ENCODE measurements around the gene TLE1. TPM values are rescaled to one million over a fixed set of nuclear protein-coding genes. Genes with fewer than 3 reads are reported as not detected.

The TLE1 gene
- total RNA-seq, 1 donor from 2014 or later, result 42.5 TPM

- H3K4me1 Mint-ChIP-seq, result peaks cover 39% of the 10 kb centered on the region
- TF ChIP-seq, protein P1, sequence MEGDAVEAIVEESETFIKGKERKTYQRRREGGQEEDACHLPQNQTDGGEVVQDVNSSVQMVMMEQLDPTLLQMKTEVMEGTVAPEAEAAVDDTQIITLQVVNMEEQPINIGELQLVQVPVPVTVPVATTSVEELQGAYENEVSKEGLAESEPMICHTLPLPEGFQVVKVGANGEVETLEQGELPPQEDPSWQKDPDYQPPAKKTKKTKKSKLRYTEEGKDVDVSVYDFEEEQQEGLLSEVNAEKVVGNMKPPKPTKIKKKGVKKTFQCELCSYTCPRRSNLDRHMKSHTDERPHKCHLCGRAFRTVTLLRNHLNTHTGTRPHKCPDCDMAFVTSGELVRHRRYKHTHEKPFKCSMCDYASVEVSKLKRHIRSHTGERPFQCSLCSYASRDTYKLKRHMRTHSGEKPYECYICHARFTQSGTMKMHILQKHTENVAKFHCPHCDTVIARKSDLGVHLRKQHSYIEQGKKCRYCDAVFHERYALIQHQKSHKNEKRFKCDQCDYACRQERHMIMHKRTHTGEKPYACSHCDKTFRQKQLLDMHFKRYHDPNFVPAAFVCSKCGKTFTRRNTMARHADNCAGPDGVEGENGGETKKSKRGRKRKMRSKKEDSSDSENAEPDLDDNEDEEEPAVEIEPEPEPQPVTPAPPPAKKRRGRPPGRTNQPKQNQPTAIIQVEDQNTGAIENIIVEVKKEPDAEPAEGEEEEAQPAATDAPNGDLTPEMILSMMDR (conservative IDR thresholded peaks at IDR 0.05), result no peak
- no peak overlapping the region for H3K4me3 Mint-ChIP-seq
- H3K27me3 Mint-ChIP-seq (ENCODE audit: low read depth), result no peaks in the 10 kb centered on the region
- H3K9me3 Mint-ChIP-seq, result no peaks in the 10 kb centered on the region
- peaks cover 34% of the 10 kb centered on the region for H3K36me3 Mint-ChIP-seq (ENCODE audit: low read depth)
- no peak for DNase-seq (ENCODE audit: low read depth, low spot score)
- no peak overlapping the region for H3K27ac Mint-ChIP-seq (ENCODE audit: unreplicated experiment)
Measured at GRCh38 chr9:81614335-81614734, 75.0 kb downstream of the TLE1 start.

DNA sequence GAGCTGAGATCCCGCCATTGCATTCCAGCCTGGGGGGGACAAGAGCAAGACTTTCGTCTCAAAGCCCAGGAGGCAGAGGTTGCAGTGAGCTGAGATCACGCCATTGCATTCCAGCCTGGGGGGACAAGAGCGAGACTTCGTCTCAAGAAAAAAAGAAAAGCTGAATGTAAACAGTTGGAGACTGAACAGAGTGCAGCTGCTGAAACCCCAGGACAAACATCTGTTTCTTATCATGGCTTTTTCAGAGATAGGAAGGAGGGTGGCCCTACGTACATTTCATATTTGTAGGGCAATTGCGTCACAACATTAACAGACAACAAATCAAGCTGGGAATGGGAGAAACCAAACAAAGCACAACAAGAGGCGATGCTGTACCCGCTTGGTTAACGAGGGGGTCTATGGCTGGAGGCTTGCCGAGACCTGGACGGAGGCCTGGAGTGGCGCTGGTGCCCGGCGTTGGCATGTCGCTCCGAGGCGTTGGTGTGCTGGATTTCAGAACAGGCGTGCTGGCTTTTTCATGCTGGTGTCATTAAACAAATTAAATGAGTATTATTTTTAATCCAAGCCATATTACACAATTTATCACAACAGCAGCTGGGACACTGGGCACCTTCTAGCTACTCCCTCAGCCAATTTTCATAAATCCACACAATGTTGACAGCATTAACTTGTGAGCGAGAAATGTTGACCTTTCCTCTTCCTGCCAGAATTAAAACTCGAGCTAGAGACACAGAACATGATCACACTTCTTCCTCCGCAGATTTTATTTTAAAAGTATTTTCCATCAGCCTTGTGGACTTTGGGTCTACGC lies 76.1 kb downstream of the TLE1 start:
- TF ChIP-seq, protein P1 (conservative IDR thresholded peaks at IDR 0.05), result no peak
- no peaks in the 10 kb centered on the region for H3K27me3 Mint-ChIP-seq (ENCODE audit: low read depth)
- H3K4me3 Mint-ChIP-seq, result no peak overlapping the region
- H3K4me1 Mint-ChIP-seq, result peaks cover 32% of the 10 kb centered on the region
- H3K36me3 Mint-ChIP-seq (ENCODE audit: low read depth), result peaks cover 29% of the 10 kb centered on the region
- no peaks in the 10 kb centered on the region for H3K9me3 Mint-ChIP-seq
- no peak for DNase-seq (ENCODE audit: low read depth, low spot score)
- peak overlapping the region; percentile 85 for H3K27ac Mint-ChIP-seq (ENCODE audit: unreplicated experiment)

- no peaks in the 10 kb centered on the region for H3K9me3 Mint-ChIP-seq
- H3K4me3 Mint-ChIP-seq, result no peak overlapping the region
- peaks cover 29% of the 10 kb centered on the region for H3K4me1 Mint-ChIP-seq
- H3K27ac Mint-ChIP-seq (ENCODE audit: unreplicated experiment), result peak overlapping the region; percentile 2
- no peaks in the 10 kb centered on the region for H3K27me3 Mint-ChIP-seq (ENCODE audit: low read depth)
- DNase-seq (ENCODE audit: low read depth, low spot score), result no peak
- TF ChIP-seq, protein P1 (conservative IDR thresholded peaks at IDR 0.05), result no peak
- H3K36me3 Mint-ChIP-seq (ENCODE audit: low read depth), result peaks cover 33% of the 10 kb centered on the region
Measured at GRCh38 chr9:81611664-81612063, 77.7 kb downstream of the TLE1 start.

DNA sequence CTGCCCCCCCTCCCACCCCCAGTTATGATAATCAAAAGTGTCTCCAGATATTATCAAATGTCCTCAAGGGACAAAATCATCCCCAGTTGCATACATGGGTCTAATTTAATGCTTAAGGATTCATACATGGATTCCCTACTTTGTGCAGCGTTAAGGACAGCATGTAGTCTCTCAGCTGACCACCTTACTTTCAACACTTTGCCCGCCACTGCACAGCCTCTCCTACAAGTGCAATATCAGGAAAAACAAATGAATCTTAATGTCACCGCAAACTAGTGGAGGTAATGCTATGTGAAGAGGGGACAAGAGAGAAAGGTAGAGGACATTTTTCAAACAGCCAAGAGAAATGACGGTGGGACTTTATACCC lies 78.6 kb downstream of the TLE1 start:
- no peaks in the 10 kb centered on the region for H3K27me3 Mint-ChIP-seq (ENCODE audit: low read depth)
- H3K4me3 Mint-ChIP-seq, result no peak overlapping the region
- peaks cover 28% of the 10 kb centered on the region for H3K4me1 Mint-ChIP-seq
- H3K9me3 Mint-ChIP-seq, result no peaks in the 10 kb centered on the region
- no peak for DNase-seq (ENCODE audit: low read depth, low spot score)
- TF ChIP-seq, protein P1 (conservative IDR thresholded peaks at IDR 0.05), result no peak
- H3K36me3 Mint-ChIP-seq (ENCODE audit: low read depth), result peaks cover 38% of the 10 kb centered on the region
- no peak overlapping the region for H3K27ac Mint-ChIP-seq (ENCODE audit: unreplicated experiment)

DNA sequence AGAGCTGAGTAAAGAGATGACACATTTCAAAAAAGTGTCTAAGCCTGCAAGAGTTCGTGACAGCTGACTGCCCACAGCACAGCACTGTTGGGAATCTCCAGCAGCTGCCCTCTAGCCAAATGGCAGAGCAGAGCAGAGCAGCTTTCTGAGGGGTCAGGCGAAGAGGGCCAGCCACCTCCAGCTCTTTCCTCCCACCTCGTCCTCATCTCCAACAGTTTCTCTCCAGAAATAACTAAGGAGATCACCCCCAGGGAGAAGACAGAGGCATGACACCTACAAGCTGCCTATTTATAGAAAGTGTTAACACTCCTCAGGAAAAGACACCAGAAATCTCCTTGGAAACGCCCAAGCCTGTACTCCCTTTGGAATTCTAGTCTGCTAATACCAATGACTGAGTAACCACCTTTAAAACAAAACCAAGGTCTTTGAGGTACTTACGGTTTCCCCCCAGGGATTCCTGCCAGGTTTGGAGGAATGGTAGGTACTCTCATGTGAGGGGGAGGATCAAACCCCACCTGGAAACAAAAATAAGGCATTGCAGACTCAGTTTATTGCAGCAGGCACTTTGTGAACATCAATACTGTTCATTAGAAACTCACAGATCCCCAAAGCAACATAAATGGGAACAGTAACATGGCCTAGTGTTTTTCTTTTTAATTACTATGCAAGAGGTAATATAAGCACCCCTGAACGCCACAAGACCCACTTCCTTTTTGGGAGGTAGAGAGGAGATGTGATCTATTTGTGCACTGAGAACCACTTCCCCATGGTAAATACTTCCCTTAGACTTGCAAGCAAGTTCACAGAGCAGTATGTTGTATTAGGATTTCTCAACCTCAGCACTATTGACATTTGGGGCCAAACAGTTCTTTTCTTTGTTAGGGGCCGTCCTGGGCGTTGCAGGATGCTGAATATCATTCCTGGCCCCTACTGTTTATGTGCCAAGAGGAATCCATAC lies 79.3 kb downstream of the TLE1 start:
- Mint-ChIP-seq H3K27me3 (ENCODE audit: low read depth) (no peaks in the 10 kb centered on the region), H3K27ac (ENCODE audit: unreplicated experiment) (no peak overlapping the region), H3K36me3 (ENCODE audit: low read depth) (peaks cover 38% of the 10 kb centered on the region), H3K9me3 (no peaks in the 10 kb centered on the region), H3K4me3 (no peak overlapping the region), H3K4me1 (peaks cover 30% of the 10 kb centered on the region)
- TF ChIP-seq, protein P1 (conservative IDR thresholded peaks at IDR 0.05), result no peak
- DNase-seq (ENCODE audit: low read depth, low spot score), result no peak

Data from neural crest cell (in vitro differentiated cells).